Fibroblast of mammary gland (primary cell): Measurements from ENCODE around the gene SLC66A2.

Experiments used
- DNase-seq: peaks from one replicate; pipeline ENCODE4 v3.0.0-alpha.2; 2010; ENCODE audit warnings: low read depth
- H3K4me3 ChIP-seq: 2 replicates; pipeline ENCODE4 v1.5.1; 2011; ENCODE audit warnings: low read depth, mild to moderate bottlenecking, low read length, moderate library complexity; ENCODE audit not compliant: control insufficient read depth
- CTCF ChIP-seq: conservative IDR thresholded peaks from 2 replicates; pipeline ENCODE4 v1.5.1; 2011; ENCODE audit warnings: low read depth, low read length, inconsistent platforms; ENCODE audit not compliant: control insufficient read depth, insufficient read depth

SLC66A2 gene

GRCh38 chr18:79872527-79873444, 78.7 kb downstream of the SLC66A2 start:
- no peak overlapping the region for H3K4me3 ChIP-seq
- DNase-seq, result no peak
- no peak for TF ChIP-seq CTCF

- TF ChIP-seq CTCF, result no peak
- H3K4me3 ChIP-seq, result no peak overlapping the region
- DNase-seq, result no peak
These were observed 79.9 kb downstream of the SLC66A2 start for GRCh38 chr18:79871481-79872091.

- TF ChIP-seq CTCF, result no peak
- DNase-seq, result no peak
- no peak overlapping the region for H3K4me3 ChIP-seq
These were observed 80.4 kb downstream of the SLC66A2 start for GRCh38 chr18:79871026-79871390.

- H3K4me3 ChIP-seq, result no peak overlapping the region
- no peak for TF ChIP-seq CTCF
- DNase-seq, result peak; percentile 30
These were observed 81.0 kb downstream of the SLC66A2 start for GRCh38 chr18:79870301-79871025.

- H3K4me3 ChIP-seq, result no peak overlapping the region
- DNase-seq, result no peak
- TF ChIP-seq CTCF, result no peak
These were observed 81.7 kb downstream of the SLC66A2 start for GRCh38 chr18:79869591-79870300.
